Adrenal gland (tissue), 12 donors: ENCODE measurements around the gene ANTXR2. TPM values are rescaled to one million over a fixed set of nuclear protein-coding genes. Genes with fewer than 3 reads are reported as not detected.

ENCODE experiments used
- DNase-seq, 7 donors: peaks; one replicate each; pipeline ENCODE4 v3.0.0-alpha.2; 2019 to 2020
- H3K27ac ChIP-seq, 5 donors: fragments of 200-600 bp; sonication (generic) in 4 of 5; 1 replicate in 3 of 5; 2 replicates in 2 of 5; pipeline versions ENCODE4 v1.5.1 to v1.8.0; 2016 to 2020; ENCODE audit warnings: mild to moderate bottlenecking in 1 of 5
- H3K27me3 ChIP-seq: fragments of 200-600 bp; 2 replicates; pipeline ENCODE4 v1.8.0; 2021
- H3K36me3 ChIP-seq, 2 donors: fragments of 200-600 bp; replicated peaks in 1 of 2; 1 replicate in 1 of 2; 2 replicates in 1 of 2; pipeline versions ENCODE4 v1.5.1 to v1.8.0; 2018 to 2022
- H3K4me1 ChIP-seq, 2 donors: fragments of 200-600 bp; replicated peaks in 1 of 2; 1 replicate in 1 of 2; 2 replicates in 1 of 2; pipeline versions ENCODE4 v1.5.1 to v1.8.0; 2018 to 2021
- H3K4me3 ChIP-seq, 4 donors: fragments of 200-600 bp; sonication (generic) in 3 of 4; one replicate each; pipeline ENCODE4 v1.5.1; 2016 to 2018
- H3K9me3 ChIP-seq, 3 donors: fragments of 200-600 bp; sonication (generic) in 1 of 3; replicated peaks in 1 of 3; 1 replicate in 2 of 3; 2 replicates in 1 of 3; pipeline versions ENCODE4 v1.5.1 to v1.8.0; 2016 to 2021
- CTCF ChIP-seq, 6 experiments: fragments of 450-650 bp in 4 of 6; fragments of 200-600 bp in 2 of 6; sonication (generic) in 1 of 6; IDR thresholded peaks; 1 replicate in 5 of 6; 2 replicates in 1 of 6; pipeline versions ENCODE4 v1.5.1 to v1.8.0; 2016 to 2021; ENCODE audit warnings: antibody characterized with exemption in 6 of 6, mild to moderate bottlenecking in 2 of 6, moderate library complexity in 1 of 6
- POLR2A ChIP-seq, 2 donors: fragments of 450-650 bp; IDR thresholded peaks; one replicate each; pipeline ENCODE4 v1.6.1; 2017; ENCODE audit warnings: antibody characterized with exemption in 2 of 2, mild to moderate bottlenecking in 2 of 2, moderate library complexity in 1 of 2
- WGBS, 4 donors: extraction: QIAGEN DNeasy Blood & Tissue Kit in 2 of 4; methylation state at CpG; one replicate each; pipeline versions ENCODE4 v1.1.5 to v1.1.7; 2013 to 2017; 5-methylcytosine and 5-hydroxymethylcytosine counted together
- intact Hi-C, 2 donors: fragments of 100-400 bp; cut with DNase I; formaldehyde crosslinking; loops; one replicate each; pipeline versions ENCODE4 v1.14.1 to v1.15.0; 2022 to 2023
- polyA plus RNA-seq, 3 donors: library from polyadenylated mRNA; stranded (reverse); fragments of 200-250 nt in 2 of 3; fragments of 350-450 nt in 1 of 3; fragmentation: Illumina TruSeq in 1 of 3; extraction: RNeasy Lipid Tissue Mini Kit (QIAGEN cat#74804) in 1 of 3; gene quantifications; one replicate each; pipeline ENCODE4 v1.2.3, GENCODE V29; 2013 to 2014
- total RNA-seq, 9 donors: library from RNA; depleted of rRNA in 4 of 9; stranded (reverse); fragments of >200 nt in 4 of 9; fragments of 120-200 nt in 1 of 9; fragmentation: NEBNext Ultra II Directional in 1 of 9; extraction: Animal tissue kit (Norgen Biotek cat#: 25700) in 1 of 9; gene quantifications; one replicate each; pipeline versions ENCODE4 v1.1.0 to v1.2.4, GENCODE V29; 2013 to 2023
- donor health status: healthy with polysubstance abuse.
- donor health status: Bipolar disorder and iron deficiency.
- donor health status: DM: yes; HTN: yes; CAD: no.
- donor health status: DM: no; HTN: no; CAD: no.
- donor health status: DM: no; HTN: no; CAD: no.
- donor health status: DM: yes; HTN: yes; CAD: no.

ANTXR2 gene
- total and polyA plus RNA-seq, 12 donors = 8.4 to 96.6 (median 57.7) TPM

- no peak overlapping the region for H3K27ac ChIP-seq
- H3K9me3 ChIP-seq = no peaks in the 10 kb centered on the region
- no peaks in the 10 kb centered on the region for H3K36me3 ChIP-seq
- H3K4me3 ChIP-seq = no peak overlapping the region
- 36 to 57% (median 44%) methylated on average over 4 of the region's 4 CpGs for WGBS, 4 donors
- TF ChIP-seq POLR2A (IDR thresholded peaks at IDR 0.05) (no peak), CTCF (IDR thresholded peaks at IDR 0.05) (no peak)
- H3K4me1 ChIP-seq = no peaks in the 10 kb centered on the region
- DNase-seq = peak in 6 of 7 donors; percentile 9 to 55 (median 26)
- H3K27me3 ChIP-seq = no peaks in the 10 kb centered on the region
- intact Hi-C loops = no loop called here
Measured at GRCh38 chr4:80097400-80098177, 24.6 kb upstream of the ANTXR2 start.

DNA sequence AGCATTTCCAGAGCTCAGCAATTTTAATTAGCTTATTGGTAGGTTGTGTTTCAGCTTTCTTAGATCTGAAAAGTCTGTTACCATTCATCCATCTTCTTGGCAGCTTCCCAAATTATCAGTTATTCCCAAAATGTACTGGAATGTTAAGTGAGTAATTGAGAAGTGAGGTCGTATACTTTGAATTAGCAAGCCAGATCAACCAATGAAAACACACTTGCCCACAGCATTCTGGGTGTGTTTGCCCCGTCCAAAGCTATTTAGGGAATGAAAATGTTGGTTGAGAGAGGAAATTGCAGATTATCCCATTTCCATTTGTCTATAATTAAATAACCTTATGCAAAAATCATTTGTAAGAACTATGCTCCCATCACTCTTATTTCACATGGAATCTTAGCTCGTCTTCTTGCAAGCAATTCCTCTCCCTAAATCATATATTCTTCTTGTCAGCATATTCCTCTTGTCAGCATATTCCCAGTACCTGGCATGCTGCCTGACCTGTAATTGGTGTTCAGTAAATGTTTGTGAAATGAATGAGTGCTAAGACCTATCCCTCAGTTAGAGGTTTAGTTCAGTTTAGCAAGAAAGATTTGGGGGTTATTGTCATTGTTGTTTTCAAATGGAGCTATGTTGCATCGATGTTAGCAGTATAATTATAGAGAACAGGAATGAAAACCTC, 23.3 kb upstream of the ANTXR2 start:
- no peaks in the 10 kb centered on the region for H3K9me3 ChIP-seq
- H3K27ac ChIP-seq = no peak overlapping the region
- no peak overlapping the region for H3K4me3 ChIP-seq
- no peaks in the 10 kb centered on the region for H3K4me1 ChIP-seq
- 62 to 74% (median 67%) methylated on average over 4 of the region's 4 CpGs for WGBS, 4 donors
- no peaks in the 10 kb centered on the region for H3K27me3 ChIP-seq
- no peak for DNase-seq
- no peak for TF ChIP-seq POLR2A (IDR thresholded peaks at IDR 0.05)
- H3K36me3 ChIP-seq = no peaks in the 10 kb centered on the region
- intact Hi-C loops = no loop called here

GRCh38 chr4:80094191-80094590, 21.2 kb upstream of the ANTXR2 start:
- Histone ChIP-seq H3K4me1 (no peaks in the 10 kb centered on the region), H3K36me3 (no peaks in the 10 kb centered on the region), H3K4me3 (no peak overlapping the region), H3K9me3 (no peaks in the 10 kb centered on the region), H3K27ac (no peak overlapping the region), H3K27me3 (no peaks in the 10 kb centered on the region)
- no peak for TF ChIP-seq CTCF (IDR thresholded peaks at IDR 0.05)
- TF ChIP-seq POLR2A (IDR thresholded peaks at IDR 0.05) = no peak
- intact Hi-C loops = no loop called here
- 48 to 86% (median 76%) methylated on average over 1 of the region's 1 CpG for WGBS, 4 donors
- DNase-seq = no peak

- no peaks in the 10 kb centered on the region for H3K4me1 ChIP-seq
- H3K27me3 ChIP-seq = no peaks in the 10 kb centered on the region
- WGBS, 4 donors = 60 to 82% (median 69%) methylated on average over 3 of the region's 3 CpGs
- H3K9me3 ChIP-seq = no peaks in the 10 kb centered on the region
- H3K36me3 ChIP-seq = no peaks in the 10 kb centered on the region
- H3K4me3 ChIP-seq = no peak overlapping the region
- intact Hi-C loops = no loop called here
- TF ChIP-seq CTCF (IDR thresholded peaks at IDR 0.05) (no peak), POLR2A (IDR thresholded peaks at IDR 0.05) (no peak)
- DNase-seq = no peak
- no peak overlapping the region for H3K27ac ChIP-seq
Measured at GRCh38 chr4:80093563-80093962, 20.5 kb upstream of the ANTXR2 start.
